SK-N-SH treated with all-trans-retinoic acid at 6 μM for 48 hours (cell line): ENCODE measurements around the gene MAPK9.

ENCODE experiments used
- CREB5 ChIP-seq: fragments of 250-450 bp; sonication (Bioruptor Pico); IDR thresholded peaks from 2 replicates; pipeline ENCODE4 v1.5.1; 2020; ENCODE audit warnings: low read depth, mild to moderate bottlenecking, moderate library complexity
- GLIS3 ChIP-seq: fragments of 250-450 bp; sonication (Bioruptor Pico); IDR thresholded peaks from 2 replicates; pipeline ENCODE4 v1.5.0; 2020; ENCODE audit warnings: mild to moderate bottlenecking, moderate library complexity
- PATZ1 ChIP-seq: fragments of 250-450 bp; sonication (Bioruptor Pico); IDR thresholded peaks from 2 replicates; pipeline ENCODE4 v1.8.0; 2020; ENCODE audit warnings: mild to moderate bottlenecking, moderate library complexity, borderline replicate concordance
- SNAI2 ChIP-seq: fragments of 250-450 bp; sonication (Bioruptor Pico); IDR thresholded peaks from 2 replicates; pipeline ENCODE4 v1.5.0; 2020; ENCODE audit warnings: mild to moderate bottlenecking, moderate library complexity
- ZFP30 ChIP-seq: fragments of 450-650 bp; formaldehyde crosslinking; IDR thresholded peaks from 2 replicates; pipeline ENCODE4 v1.5.0; 2022; ENCODE audit warnings: mild to moderate bottlenecking, moderate library complexity
- ZNF565 ChIP-seq: fragments of 450-650 bp; formaldehyde crosslinking; conservative IDR thresholded peaks from 2 replicates; pipeline ENCODE4 v1.5.0; 2020; ENCODE audit warnings: low read depth, mild to moderate bottlenecking, moderate library complexity

GRCh38 chr5:180302256-180302655 lies 10.4 kb upstream of the MAPK9 start:
- TF ChIP-seq SNAI2 (CRISPR knock-in tag): no peak
- TF ChIP-seq PATZ1 (CRISPR knock-in tag): no peak
- TF ChIP-seq GLIS3 (CRISPR knock-in tag): no peak
- TF ChIP-seq ZFP30: no peak
- no peak for TF ChIP-seq ZNF565 (CRISPR knock-in tag)
- no peak for TF ChIP-seq CREB5 (CRISPR knock-in tag)
